ENCODE results near the gene OSMR.

- no peak for TF ChIP-seq MAX (IDR thresholded peaks at IDR 0.05; ENCODE audit: insufficient read depth, insufficient read length)
- TF ChIP-seq GATA2 (IDR thresholded peaks at IDR 0.05; ENCODE audit: insufficient read depth, insufficient read length, low read depth, low read length), result no peak
- TF ChIP-seq CTCF (IDR thresholded peaks at IDR 0.05; ENCODE audit: extremely low read depth in 1 of 2, insufficient read depth in 1 of 2, low read depth in 1 of 2, low read length in 2 of 2), result no peak
- no peak for TF ChIP-seq POLR2A (IDR thresholded peaks at IDR 0.05; ENCODE audit: low read depth, low read length)
- no peak for TF ChIP-seq EZH2 (IDR thresholded peaks at IDR 0.05; ENCODE audit: borderline replicate concordance, low read depth, low read length, severe bottlenecking)
- TF ChIP-seq POLR2AphosphoS5 (IDR thresholded peaks at IDR 0.05; ENCODE audit: insufficient read depth, low read depth, low read length), result no peak
- TF ChIP-seq JUN (IDR thresholded peaks at IDR 0.05; ENCODE audit: borderline replicate concordance, insufficient read depth, insufficient read length, low read depth), result no peak
- no peak for TF ChIP-seq MYC (IDR thresholded peaks at IDR 0.05; ENCODE audit: low read depth, low read length)
These were observed 2.1 kb upstream of the OSMR start for GRCh38 chr5:38843665-38844064.
